Breast epithelium (tissue), 4 donors: ENCODE data around the gene NEMP1. TPM values are rescaled to one million over a fixed set of nuclear protein-coding genes. Genes with fewer than 3 reads are reported as not detected.

Source experiments
- DNase-seq, 2 donors: peaks; one replicate each; pipeline ENCODE4 v3.0.0-alpha.2; 2019; ENCODE audit warnings: low spot score in 2 of 2
- H3K27ac ChIP-seq, 2 donors: fragments of 200-600 bp; sonication (generic) in 1 of 2; one replicate each; pipeline ENCODE4 v1.5.1; 2016 to 2019; ENCODE audit warnings: mild to moderate bottlenecking in 1 of 2
- H3K27me3 ChIP-seq, 2 donors: fragments of 200-600 bp; sonication (generic) in 1 of 2; one replicate each; pipeline versions ENCODE4 v1.5.1 to v1.6.0; 2017 to 2019; ENCODE audit warnings: control low read depth in 1 of 2, mild to moderate bottlenecking in 1 of 2
- H3K36me3 ChIP-seq: fragments of 200-600 bp; one replicate; pipeline ENCODE4 v1.5.1; 2019
- H3K4me1 ChIP-seq, 2 donors: fragments of 200-600 bp; sonication (generic); one replicate each; pipeline ENCODE4 v1.5.1; 2016 to 2019; ENCODE audit warnings: control low read depth in 1 of 2
- H3K4me3 ChIP-seq, 3 donors: fragments of 200-600 bp; sonication (generic); 1 replicate in 2 of 3; 2 replicates in 1 of 3; pipeline ENCODE4 v1.5.1; 2016 to 2019; ENCODE audit warnings: mild to moderate bottlenecking in 3 of 3, moderate library complexity in 2 of 3
- H3K9me3 ChIP-seq, 2 donors: fragments of 200-600 bp; sonication (generic) in 1 of 2; one replicate each; pipeline ENCODE4 v1.5.1; 2016 to 2019; ENCODE audit warnings: control low read depth in 1 of 2
- POLR2A ChIP-seq: fragments of 450-650 bp; IDR thresholded peaks from one replicate; pipeline ENCODE4 v1.6.1; 2016; ENCODE audit warnings: antibody characterized with exemption, mild to moderate bottlenecking, moderate library complexity
- POLR2AphosphoS5 ChIP-seq, 3 donors: sonication (generic); formaldehyde crosslinking; IDR thresholded peaks; one replicate each; pipeline ENCODE4 v1.6.1; 2017; ENCODE audit warnings: antibody characterized with exemption in 3 of 3
- intact Hi-C: fragments of 100-400 bp; cut with DNase I; formaldehyde crosslinking; loops from one replicate; pipeline ENCODE4 v1.15.1; 2023; ENCODE audit warnings: low total_unique reads
- total RNA-seq, 3 donors: library from RNA; depleted of rRNA; stranded (reverse); fragments of >200 nt; gene quantifications; one replicate each; pipeline ENCODE4 v1.1.0, GENCODE V29; 2016
- TF ChIP-seq, protein P1 (sequence below), 3 donors: fragments of 450-650 bp; IDR thresholded peaks; one replicate each; pipeline ENCODE4 v1.5.1; 2016 to 2017; ENCODE audit warnings: antibody characterized with exemption in 3 of 3, mild to moderate bottlenecking in 3 of 3, moderate library complexity in 3 of 3

The NEMP1 gene
- total RNA-seq, 3 donors from 2014 or later = 6.9 to 13.3 (median 10.9) TPM

- H3K36me3 ChIP-seq = no peaks in the 10 kb centered on the region
- H3K9me3 ChIP-seq = no peaks in the 10 kb centered on the region
- no peak overlapping the region for H3K4me3 ChIP-seq
- H3K27me3 ChIP-seq = no peaks in the 10 kb centered on the region
- H3K27ac ChIP-seq = no peak overlapping the region
- no peak for DNase-seq
- intact Hi-C loops = loop anchor here (10.0 kb wide), 1 partner anchor 1130 kb away; the partner anchor contains the start of gene RAB5B
- H3K4me1 ChIP-seq = no peaks in the 10 kb centered on the region
- TF ChIP-seq, protein P1, sequence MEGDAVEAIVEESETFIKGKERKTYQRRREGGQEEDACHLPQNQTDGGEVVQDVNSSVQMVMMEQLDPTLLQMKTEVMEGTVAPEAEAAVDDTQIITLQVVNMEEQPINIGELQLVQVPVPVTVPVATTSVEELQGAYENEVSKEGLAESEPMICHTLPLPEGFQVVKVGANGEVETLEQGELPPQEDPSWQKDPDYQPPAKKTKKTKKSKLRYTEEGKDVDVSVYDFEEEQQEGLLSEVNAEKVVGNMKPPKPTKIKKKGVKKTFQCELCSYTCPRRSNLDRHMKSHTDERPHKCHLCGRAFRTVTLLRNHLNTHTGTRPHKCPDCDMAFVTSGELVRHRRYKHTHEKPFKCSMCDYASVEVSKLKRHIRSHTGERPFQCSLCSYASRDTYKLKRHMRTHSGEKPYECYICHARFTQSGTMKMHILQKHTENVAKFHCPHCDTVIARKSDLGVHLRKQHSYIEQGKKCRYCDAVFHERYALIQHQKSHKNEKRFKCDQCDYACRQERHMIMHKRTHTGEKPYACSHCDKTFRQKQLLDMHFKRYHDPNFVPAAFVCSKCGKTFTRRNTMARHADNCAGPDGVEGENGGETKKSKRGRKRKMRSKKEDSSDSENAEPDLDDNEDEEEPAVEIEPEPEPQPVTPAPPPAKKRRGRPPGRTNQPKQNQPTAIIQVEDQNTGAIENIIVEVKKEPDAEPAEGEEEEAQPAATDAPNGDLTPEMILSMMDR (IDR thresholded peaks at IDR 0.05) = no peak
- TF ChIP-seq POLR2A (no peak), POLR2AphosphoS5 (IDR thresholded peaks at IDR 0.05) (no peak)
Measured at GRCh38 chr12:57105011-57105753, 26.6 kb upstream of the NEMP1 start.

GRCh38 chr12:57104292-57104910 is 25.8 kb upstream of the NEMP1 start:
- DNase-seq = no peak
- no peak overlapping the region for H3K27ac ChIP-seq
- no peaks in the 10 kb centered on the region for H3K4me1 ChIP-seq
- no peaks in the 10 kb centered on the region for H3K9me3 ChIP-seq
- intact Hi-C loops = loop anchor here (10.0 kb wide), 1 partner anchor 1130 kb away; the partner anchor contains the start of gene RAB5B
- no peaks in the 10 kb centered on the region for H3K27me3 ChIP-seq
- TF ChIP-seq, protein P1 (IDR thresholded peaks at IDR 0.05) = no peak
- no peak for TF ChIP-seq POLR2A
- no peak for TF ChIP-seq POLR2AphosphoS5 (IDR thresholded peaks at IDR 0.05)
- no peaks in the 10 kb centered on the region for H3K36me3 ChIP-seq
- H3K4me3 ChIP-seq = no peak overlapping the region

- TF ChIP-seq POLR2AphosphoS5 (IDR thresholded peaks at IDR 0.05) = no peak
- TF ChIP-seq, protein P1 (IDR thresholded peaks at IDR 0.05) = no peak
- no peak for TF ChIP-seq POLR2A
- no peak for DNase-seq
- Histone ChIP-seq H3K9me3 (no peaks in the 10 kb centered on the region), H3K4me1 (no peaks in the 10 kb centered on the region), H3K36me3 (no peaks in the 10 kb centered on the region), H3K27ac (no peak overlapping the region), H3K27me3 (no peaks in the 10 kb centered on the region), H3K4me3 (no peak overlapping the region)
- intact Hi-C loops = loop anchor here (10.0 kb wide), 1 partner anchor 1129 kb away; the partner anchor contains the start of gene RAB5B
Measured at GRCh38 chr12:57103856-57104255, 25.3 kb upstream of the NEMP1 start.

DNA sequence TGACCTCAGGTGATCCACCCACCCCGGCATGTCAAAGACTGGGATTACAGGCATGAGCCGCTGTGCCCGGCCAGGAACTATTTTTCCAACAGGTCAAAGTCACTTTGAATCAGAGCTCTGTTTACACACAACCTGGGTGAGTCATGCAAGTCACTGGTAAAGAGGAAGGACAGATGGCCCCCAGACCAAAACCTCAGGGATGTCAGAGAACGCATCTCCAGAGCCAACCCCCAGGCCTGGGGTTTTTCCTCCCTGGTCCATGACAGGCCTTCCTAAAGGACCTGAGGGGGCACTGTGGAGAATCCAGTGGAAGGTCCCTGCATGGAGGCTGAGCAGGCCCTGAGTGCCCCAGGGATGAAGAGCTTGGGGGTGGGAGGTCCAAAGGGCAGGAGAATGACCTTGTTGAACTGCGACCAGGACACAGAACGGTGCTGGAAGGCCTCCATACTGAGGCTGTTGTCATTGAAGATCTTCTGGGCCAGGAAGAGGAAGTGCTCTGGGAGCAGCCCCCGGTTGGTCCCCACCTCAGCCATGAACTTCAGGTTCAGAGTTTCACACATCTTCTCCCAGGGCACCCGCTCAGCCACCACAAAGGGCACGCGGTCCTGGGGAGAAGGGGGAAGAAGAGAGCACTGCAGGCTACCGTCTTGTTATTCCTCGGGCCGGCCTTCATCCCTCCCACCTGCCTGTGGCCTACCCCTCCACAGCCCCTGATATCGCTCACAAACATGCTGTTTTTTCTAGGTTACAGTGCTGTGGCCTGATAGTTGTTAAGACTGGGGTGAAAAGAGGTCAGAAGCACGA is 23.5 kb upstream of the NEMP1 start:
- TF ChIP-seq POLR2AphosphoS5 (IDR thresholded peaks at IDR 0.05) (no peak), POLR2A (no peak)
- TF ChIP-seq, protein P1 (IDR thresholded peaks at IDR 0.05) = no peak
- H3K27ac ChIP-seq = peak overlapping the region; percentile 53 to 61
- H3K4me3 ChIP-seq = no peak overlapping the region
- H3K4me1 ChIP-seq = no peaks in the 10 kb centered on the region
- no peak for DNase-seq
- H3K36me3 ChIP-seq = no peaks in the 10 kb centered on the region
- H3K9me3 ChIP-seq = no peaks in the 10 kb centered on the region
- intact Hi-C loops = loop anchor here (10.0 kb wide), 1 partner anchor 1127 kb away; the partner anchor contains the start of gene RAB5B
- no peaks in the 10 kb centered on the region for H3K27me3 ChIP-seq
